Amniotic stem cell (primary cell): ENCODE measurements around the gene PCDH15.

Experiments
- DNase-seq: peaks from one replicate; lab custom pipeline; 2025; lab: John Stamatoyannopoulos, UW

The PCDH15 gene

DNA sequence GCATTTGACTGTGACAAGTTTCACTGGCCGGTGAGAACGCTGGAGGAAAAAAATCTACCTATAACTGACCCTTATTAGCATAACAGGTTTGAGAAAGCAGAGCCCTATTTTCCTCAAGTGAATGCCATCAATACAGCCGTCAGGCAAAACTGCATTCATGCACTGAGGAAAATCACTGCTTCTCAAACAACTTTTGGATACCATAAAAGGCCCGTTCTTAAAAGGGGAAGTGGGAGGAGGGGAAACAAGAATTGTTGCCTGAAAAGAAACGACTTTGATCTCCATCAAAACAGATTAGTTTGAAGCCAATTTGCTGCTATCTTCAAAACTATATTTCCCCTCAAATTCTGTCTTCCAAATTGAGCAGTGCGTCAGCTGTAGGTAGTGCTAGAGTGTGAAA, 670.6 kb downstream of the PCDH15 start:
- DNase-seq, result no peak

DNA sequence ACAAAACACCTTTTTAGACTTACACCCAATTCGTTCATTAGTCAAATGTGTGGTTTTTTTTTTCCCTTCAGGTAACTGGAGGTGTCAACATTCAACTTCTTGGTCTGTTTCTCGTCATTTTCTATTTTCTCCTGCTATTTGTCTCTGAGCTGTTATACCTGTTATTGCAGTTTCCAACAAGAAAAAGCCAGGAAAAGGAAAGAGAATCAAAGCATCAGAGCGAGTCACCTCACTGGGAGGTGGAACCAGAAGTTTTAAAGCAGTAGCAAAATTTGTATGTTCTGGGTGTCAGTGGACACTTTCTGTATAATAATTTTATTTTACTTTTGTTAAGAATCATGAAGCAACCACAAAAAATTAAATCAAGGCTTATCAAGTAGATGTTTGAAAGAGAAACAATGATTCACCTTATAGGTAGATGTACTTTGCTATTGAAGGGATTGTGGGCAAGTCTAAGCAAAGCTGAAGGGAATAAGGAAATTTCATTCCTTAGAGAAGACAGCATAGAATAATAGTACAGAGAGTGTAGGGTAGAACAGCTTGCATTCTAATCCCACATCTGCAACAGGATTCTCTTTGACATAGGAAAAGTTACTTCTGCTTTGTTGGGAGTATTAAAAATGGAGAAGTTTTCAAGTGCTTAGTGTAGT, 675.8 kb downstream of the PCDH15 start:
- DNase-seq, result no peak

DNA sequence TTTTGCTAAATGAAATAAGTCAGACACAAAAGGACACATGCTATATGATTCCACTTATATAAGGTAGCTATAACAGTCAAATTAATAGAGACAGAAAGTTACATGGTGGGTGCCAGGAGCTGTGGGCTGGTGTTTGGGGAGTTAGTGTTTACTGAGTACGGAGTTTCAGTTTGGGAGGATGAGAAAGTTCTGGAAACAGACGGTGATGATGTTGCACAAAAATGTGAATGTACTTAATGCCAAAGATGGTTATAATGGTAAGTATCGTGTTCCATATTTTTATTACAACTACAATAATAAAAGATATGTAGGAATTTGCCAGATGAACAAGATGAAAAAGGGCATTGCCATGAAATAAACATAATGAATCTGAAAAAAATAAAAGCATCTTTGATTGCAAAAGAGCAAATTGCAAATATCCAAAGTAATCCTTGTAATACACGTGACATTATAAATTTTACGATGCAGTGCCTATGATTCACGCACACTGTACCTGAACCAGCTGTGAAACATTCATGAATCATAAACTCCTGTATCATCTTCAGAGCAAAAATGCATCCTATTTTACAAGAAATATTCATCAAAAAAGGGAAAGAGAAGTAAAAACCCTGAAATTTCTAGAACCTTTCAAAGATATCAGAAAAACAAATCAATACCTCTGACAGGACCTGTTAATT, 676.7 kb downstream of the PCDH15 start:
- no peak for DNase-seq

DNA sequence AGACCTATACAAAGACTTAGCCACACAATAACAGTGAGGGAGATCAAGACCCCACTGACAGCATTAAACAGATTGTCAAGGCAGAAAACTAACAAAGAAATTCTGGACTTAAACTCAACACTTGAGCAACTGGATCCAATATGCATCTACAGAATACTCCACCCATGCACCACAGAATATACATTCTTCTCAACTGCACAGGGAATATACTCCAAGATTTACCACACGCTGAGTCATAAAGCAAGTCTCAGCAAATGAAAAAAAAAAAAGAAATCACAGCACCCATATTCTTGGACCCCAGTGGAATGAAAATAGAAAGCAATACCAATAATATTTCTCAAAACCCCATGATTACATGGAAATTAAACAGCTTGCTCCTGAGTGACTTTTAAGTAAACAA, 680.2 kb downstream of the PCDH15 start:
- DNase-seq, result no peak

DNA sequence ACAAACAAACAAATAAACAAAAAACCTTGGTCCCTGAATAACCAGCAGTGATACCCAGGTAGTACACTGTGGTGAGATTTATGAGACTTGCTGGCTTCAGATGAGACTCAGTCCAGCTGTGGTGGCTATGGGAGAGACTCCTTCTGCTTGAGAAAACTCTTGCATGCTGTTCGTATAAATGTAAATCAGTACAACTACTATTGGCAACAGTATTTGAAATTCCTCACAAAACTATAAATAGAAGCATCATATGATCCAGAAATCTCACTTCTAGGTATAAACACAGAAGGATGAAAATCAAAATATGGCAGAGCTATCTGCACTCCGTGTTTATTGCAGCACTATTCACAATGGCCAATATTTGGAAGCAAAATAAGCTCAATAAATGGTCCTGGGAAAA, 692.1 kb downstream of the PCDH15 start:
- DNase-seq, result no peak

DNA sequence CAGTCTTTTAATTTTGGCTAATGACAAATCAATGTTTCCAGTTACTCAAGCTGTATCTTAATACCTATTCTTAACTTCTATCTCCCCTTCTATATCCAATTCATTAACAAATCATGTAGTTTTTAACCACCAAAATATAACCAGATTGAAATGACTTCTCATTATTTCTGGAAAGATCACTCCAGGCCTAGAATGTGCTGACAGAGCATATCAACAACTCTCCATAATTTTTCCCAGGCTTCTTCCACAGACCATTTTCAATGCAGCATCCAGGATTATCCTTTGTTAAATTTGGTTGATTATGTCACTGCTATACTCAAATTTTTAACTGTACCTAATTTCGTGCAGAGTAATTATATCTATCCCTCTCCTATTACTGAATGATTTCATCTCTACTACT, 704.1 kb downstream of the PCDH15 start:
- no peak for DNase-seq

DNA sequence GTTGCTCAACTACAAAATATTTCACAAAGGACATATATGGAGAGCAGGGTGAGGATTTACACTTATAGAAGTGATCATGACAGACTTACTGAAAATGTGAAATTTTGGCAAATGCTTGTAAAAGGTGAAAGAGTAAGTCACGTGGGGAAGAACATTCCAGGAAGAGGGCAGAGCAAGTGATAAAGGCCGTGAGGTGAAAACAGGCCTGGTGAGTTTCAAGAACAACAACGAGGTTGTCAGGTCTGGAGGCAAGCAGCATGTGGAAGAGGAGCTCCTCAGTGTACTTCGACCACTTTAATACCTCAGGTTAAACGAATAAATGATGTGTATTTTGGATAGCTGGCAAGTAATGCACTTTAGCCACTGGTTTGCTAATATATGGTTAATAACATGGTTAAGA, 706.7 kb downstream of the PCDH15 start:
- DNase-seq, result no peak

DNA sequence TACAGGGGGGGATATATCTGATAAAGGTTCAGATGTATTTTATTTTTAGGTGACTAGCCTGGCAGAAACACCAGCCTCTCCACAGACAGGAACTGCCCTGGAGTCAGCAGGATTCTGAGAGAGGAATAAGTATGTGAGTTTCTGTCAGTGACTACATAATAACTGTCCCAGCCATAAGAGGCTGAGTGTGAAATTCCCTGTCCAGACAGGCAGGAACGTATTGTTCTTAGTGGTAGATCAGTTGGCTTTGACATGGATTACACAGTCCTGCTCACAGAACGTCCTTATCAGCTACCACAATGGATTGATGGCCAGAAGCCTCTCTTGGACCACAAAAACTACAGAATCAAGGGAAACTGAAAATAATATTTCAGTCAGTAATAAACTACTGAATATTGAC, 709.8 kb downstream of the PCDH15 start:
- no peak for DNase-seq

DNA sequence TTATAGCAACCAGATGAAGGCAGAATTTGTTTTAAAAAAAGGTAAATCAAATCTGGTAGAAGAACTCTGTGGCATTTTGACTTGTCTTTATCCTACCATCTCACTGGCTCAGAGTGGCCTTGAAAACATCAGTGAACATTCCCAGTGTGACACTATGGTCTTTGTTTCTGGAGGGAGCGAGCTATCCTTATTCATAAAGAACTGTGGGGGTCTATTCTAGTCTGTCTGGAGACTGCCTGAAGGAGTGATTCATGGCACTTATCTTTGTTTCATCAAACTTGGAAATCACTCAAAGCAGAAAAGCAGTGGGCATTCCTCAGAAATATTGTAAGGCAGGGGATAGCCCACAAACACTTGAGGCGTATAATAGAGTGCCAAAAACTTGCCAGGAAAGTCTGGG, 719.1 kb downstream of the PCDH15 start:
- DNase-seq, result no peak

DNA sequence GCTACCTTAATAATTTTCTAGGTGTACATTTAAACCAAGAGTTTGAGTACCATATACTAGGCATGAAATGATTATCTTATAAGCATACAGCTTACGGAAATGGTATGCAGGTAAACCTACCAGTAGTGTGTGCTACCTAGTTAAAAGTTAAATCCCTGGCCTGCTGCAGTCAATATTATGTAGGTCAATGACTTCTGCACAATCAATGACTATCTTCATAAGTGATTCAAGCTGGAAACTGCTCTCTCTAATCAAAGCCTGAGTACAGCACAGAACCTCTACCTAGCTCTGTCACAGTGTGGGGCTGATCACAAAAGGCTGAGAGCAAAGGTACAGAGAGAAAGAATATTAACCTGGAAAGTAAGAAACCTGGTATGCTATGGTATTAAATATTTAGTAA, 733.7 kb downstream of the PCDH15 start:
- DNase-seq, result no peak

DNA sequence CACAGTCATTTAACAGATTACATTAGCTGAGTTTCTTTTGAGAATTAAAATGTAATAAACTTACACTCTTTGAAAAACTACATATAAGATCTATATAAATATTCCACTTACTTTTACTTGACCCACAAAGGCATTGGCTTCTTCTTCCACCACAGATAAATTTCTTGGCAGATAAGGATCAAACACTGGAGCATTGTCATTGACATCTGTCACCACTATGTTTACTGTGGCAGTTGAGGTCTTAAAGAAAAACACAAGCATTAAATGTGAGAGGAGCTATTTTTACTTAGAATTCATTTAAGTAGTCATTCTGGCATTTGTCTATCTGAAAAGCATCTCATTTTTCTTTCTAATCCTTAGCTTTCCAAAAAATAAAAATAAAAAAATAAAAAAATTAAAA, 734.4 kb downstream of the PCDH15 start:
- DNase-seq, result no peak

DNA sequence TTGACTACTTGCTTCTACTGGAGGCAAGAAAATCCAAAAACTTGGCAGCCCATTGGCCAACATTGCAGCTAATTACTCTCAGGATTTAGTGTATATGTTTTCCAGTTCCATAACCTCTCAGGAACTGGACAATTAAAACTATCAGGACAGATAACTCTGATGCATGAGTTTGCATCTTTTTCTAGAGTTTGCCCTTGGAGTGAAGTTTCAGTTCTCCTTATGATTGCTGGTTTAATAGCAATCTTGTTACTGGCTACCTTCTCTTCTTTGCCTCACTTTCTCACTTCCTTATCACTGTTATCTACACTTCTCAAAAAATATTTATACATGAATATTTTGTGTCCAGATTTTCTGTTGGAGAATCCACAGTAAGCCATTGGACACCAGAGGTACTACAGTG, 735.9 kb downstream of the PCDH15 start:
- no peak for DNase-seq

DNA sequence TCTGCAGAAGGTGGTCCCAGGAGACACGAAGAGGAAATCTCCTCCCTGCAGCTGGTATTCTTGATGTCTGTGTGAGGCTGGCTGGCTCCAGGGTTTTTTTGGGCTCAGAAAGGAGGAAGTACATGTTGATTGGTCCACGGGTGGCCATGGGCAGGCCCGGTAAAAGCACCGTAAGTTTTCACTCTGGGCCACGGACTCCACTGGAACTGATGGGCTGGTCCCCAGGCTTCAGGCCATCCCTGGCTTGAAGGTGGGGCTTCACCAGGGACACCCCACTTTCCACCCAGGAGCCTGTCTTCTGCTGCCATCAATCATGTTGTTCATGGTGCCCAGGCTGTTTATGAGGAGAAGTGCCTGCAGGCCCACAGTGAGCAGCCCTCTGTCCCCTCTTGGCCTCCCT, 736.8 kb downstream of the PCDH15 start:
- DNase-seq, result no peak

DNA sequence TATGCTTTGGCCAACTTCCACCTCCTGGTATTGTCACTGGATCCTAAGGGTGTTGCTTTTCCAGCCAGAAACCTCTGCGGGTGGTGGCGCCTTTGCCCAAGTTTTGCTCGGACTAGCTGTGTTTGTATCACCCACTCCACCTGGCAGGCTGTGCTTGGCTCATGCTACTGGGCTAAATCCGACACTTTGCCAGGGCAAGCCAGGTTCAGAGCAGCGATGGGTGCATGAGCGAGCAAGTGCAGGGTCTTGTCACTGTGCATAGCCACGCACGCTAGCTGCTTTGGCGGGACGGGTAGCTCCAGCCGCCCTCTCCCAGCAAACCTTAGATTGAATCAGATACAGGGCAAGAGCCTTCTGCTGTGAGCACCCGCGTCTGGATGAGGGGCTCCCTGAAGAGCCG, 737.5 kb downstream of the PCDH15 start:
- no peak for DNase-seq

DNA sequence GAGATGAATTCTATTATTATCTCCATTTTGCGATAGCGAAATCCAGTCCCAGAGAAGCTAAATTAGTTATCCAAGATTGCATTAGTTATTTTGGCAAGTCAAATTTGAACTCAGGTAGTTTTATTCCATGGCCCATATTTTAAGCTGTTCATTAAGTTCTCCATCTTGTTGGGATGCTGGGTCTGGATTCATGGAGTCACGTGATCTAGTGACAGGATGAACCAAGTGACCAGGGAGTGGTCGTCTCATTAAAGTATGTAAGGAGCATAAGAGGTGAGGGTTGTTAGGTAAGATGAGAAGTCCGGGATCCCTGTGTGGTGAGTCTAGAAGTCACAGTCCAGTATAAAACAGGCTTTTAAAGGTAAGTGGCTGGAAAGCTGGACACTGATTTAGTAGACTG, 740.5 kb downstream of the PCDH15 start:
- DNase-seq, result no peak

DNA sequence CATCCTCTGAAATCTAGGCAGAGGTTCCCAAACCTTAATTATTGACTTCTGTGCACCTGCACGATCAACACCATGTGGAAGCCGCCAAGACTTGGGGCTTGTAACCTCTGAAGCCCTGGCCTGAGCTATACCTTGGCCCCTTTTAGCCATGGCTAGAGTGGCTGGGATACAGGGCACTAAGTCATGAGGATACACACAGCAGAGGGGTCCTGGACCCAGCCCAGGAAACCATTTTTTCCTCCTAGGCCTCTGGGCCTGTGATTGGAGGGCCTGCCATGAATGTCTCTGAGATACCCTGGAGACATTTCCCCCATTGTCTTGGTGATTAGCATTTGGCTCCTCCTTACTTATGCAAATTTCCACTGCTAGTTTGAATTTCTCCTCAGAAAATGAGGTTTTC, 743.7 kb downstream of the PCDH15 start:
- DNase-seq, result no peak

DNA sequence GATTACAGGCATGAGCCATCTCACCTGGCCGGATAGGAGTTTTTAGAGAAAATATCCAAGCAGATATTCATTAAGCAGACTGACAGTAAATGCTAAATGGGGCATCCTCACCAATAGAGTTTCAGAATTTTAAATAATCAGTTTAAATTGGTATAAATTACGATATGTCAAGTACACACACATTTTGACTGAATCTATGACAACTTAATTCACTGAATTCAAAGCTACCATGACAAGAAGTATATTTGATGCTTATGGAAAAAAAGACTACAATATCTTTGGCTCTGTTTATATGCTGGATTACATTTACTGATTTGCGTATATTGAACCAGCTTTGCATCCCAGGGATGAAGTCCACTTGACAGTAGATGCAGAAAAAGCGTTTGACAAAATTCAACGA, 774.7 kb downstream of the PCDH15 start:
- no peak for DNase-seq

DNA sequence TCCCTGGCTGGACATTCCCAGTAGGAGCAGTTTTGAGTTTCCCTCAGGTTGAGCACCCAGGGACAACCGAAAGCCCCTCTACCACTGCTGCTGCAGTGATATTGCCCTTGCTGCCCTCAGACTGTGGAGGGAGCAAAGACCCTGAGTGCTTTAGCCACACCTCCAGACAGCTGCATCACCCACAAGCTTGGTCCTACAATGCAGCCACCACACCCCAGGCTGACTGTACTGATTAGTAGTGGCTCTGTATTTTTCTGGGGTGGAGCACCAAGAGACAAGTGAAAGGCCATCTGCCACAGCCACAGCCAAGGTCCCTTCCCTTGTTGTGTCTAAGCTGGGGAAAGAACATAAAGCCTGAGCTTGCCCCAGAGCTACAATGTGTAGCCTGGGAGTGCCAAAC, 789.9 kb downstream of the PCDH15 start:
- no peak for DNase-seq

DNA sequence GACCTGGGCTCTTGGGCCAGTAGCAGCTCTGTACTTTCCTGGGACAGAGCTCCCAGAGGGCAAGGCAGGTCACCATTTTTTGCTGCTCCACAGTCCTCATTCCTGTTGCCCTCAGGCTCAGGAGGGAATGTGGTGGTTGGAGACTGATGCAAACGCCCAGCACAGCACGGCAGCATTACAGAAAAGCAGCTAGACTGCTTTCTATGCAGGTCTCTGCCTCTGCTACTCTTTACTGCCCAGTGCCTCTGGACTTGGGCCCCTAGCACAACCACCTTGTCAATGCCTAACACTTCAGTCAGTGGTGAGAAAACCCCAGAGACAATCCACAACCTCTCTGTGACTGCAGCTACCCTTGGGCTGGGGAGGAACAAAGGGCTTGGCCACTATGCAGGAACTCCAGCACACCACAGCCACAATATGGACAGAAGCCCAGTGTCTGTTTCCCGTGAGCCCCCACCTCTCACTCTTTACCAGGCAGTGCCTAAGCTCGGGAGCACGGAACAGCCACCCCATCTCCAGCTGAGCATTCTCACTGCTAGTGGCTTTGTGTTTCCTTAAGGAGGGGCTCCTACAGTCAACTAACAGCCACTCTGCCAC, 790.6 kb downstream of the PCDH15 start:
- DNase-seq, result no peak

DNA sequence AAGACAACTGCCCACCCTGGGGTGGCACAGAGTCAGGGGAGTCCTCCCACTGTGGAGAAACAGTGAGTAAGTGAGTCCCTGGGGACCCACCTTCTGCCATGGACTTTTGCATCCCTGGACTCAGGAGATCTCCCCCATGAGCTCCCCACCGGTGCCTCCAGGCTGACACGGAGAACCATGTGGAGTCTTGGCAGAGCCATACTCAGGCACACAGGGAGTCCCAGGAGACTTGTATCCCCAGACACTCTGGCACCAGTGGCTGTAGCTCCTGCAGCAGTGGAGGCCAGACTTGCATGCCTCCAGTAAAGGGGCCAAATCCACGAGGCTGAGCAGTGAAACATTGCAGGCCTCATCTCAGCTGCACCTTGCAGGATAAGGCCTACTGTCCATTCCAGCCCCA, 791.4 kb downstream of the PCDH15 start:
- no peak for DNase-seq

DNA sequence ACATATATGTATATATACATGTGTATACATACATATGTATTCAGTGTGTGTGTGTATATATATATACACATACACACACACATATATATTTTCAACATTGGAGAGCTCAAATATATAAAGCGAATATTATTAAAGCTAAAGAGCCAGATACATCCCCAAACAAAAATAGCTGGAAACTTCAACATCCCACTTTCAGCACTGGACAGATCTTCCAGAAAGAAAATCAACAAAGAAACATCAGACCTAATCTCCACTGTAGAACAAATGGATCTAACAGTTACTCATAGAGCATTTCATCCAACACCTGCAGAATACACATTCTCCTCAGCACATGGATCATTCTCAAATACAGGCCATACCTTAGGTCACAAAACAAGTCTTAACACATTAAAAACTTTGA, 799.0 kb downstream of the PCDH15 start:
- DNase-seq, result no peak

DNA sequence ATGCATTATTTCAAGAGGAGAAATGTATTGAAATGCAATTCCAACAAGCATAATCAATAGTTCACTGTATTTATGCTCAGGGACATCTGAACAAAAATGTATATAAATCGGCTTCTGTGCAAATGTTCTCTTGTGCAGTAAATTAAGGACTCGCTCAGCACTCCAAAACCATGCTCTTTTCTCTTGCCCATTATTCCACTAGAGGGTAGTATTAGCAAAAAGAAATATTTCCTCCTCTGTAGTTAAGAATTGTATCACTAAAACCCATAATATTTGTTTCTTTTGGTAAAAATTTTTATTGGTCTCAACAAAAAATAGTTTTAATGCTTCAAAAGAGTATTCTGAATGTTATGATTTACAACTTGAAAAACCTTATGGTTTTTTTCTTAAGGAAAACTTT, 803.1 kb downstream of the PCDH15 start:
- DNase-seq, result no peak

DNA sequence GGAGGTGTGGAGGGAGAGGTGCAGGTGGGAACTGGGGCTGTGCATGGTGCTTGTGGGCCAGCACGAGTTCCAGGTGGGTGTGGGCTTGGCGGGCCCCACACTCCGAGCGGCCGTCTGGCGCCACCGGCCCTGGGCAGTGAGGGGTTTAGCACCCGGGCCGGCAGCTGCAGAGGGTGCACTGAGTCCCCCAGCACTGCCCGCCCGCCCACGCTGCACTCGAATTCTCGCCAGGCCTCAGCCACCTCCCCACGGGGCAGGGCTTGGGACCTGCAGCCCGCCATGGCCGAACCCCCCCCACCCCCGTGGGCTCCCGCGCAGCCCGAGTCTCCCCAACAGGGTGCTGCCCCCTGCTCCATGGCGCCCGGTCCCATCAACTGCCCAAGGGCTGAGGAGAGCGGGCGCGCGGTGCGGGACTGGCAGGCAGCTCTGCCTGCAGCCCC, 810.2 kb downstream of the PCDH15 start:
- no peak for DNase-seq

DNA sequence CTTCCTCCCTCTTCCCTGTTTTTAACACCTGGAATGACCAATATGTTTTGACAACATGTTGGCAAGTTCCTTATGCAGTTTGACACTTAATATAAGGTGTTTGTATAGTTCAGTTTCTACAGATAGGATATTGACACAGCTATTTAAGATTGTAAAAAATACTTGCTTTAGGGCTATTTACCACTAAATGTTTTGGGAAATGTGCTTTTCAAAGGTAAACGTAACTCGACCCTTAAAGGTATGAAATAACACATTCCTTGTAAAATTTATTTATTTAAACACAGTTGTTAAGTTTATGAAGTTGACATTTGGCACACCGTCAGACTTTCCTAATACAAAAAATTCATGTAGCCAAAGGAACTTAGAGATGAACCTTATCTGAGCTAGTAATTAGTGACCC, 817.6 kb downstream of the PCDH15 start:
- no peak for DNase-seq
